Smooth muscle cell of the pulmonary artery (primary cell): Measurements from ENCODE around the gene NUF2. TPM values are rescaled to one million over a fixed set of nuclear protein-coding genes. Genes with fewer than 3 reads are reported as not detected.

Experiments used
- total RNA-seq: library from RNA; depleted of rRNA; stranded (reverse); fragments of >200 nt; gene quantifications from 2 replicates; pipeline ENCODE4 v1.2.3, GENCODE V29; 2014

Gene NUF2
- 2.4 and 7.0 TPM in 2 replicates for total RNA-seq

DNA sequence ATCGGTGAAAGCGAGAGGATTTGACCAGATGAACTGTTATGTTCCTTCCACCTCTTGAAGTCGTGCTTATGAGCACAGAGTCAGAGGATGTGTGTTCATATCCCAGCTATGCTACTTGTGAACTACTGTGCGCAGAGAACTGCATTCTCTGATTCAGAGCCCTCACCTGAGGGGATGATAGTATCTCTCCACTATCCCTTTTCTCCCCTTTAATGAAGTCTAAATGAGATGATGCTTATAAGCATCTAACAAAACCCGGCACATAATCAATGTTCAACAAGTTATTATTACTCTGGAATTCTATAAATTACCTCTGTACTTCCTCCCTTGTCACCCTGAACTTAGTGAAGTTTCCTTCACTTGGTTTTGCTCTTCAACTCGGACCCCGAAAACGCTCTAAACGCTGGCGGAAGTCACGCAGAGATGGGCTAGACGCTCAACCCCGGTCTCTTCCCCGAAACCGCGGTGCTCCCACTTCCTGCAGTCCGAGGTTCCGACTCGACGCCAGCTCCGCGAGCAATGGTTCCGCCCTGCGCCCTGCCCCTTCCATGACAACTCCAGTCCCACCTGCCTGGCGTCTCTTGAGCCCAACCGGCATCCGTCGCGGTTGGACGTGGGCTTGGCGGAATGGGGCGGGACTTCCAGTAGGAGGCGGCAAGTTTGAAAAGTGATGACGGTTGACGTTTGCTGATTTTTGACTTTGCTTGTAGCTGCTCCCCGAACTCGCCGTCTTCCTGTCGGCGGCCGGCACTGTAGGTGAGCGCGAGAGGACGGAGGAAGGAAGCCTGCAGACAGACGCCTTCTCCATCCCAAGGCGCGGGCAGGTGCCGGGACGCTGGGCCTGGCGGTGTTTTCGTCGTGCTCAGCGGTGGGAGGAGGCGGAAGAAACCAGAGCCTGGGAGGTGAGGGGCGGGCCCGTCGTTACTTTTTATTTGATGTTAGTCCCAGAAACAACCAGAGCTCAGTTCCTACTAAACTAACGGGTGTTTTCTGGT is at the start of gene NUF2:
Gene NUF2, plus strand, starts transcription at position 644 of the 995 bp plus-strand sequence. CDS start 4,098 bp downstream, outside the sequence.

Other genes with a start within 250 kb of the NUF2 start
- gene RGS5, start 119.0 kb upstream of the NUF2 start, total RNA-seq = 77.3 and 83.3 TPM in 2 replicates